Measurements from ENCODE around the gene KRT79.
"Not testable (repeated sequence)": the region's sequence is repeated elsewhere in the genome, so short reads cannot be mapped to it uniquely, and the experiment has no call there.

The KRT79 gene

DNA sequence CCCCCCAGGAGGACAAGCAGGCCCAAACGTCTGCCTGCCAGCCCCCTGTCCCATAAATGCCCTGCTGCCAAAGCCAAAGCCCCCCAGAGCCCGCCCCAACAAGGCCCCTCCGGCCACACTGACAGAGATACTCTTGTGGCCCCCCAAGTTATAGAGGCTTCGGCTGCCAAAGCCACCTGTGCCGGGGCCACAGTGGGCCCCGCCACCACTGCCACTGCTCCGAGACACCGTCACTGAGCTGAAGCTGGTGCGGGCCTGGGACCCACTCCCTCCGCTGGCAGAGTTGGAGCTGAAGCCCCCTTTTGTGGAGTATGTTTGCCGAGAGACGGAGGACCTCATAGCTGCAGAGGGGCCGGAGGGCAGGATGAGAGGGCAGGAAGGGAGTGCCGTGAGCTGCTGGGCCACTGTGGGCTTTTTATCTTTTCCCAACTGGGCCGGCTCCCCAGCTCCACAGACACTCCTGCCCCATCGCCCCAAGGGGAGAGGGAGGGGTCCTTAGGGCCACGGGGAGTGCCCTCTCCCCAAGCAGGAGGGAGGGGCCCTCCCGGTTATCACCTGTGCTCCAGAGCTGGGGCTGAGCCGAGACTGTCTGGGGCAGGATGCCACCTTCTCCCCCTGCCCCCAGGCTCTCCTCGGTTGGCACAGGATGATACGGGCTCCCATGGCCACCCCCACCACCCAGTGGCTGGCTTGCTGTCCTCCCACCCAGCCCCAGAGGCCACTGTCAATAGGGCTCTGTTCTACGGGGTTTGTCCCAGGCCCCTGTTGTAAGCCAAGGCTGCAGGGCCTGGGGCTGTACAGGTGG, at the start of gene KRT79:
TSS of gene KRT79 (minus strand) at position 390 of the 805 bp plus-strand sequence. CDS start at position 339, 51 bp downstream.
- Mint-ChIP-seq H3K36me3 (no peaks in the 10 kb centered on the region), H3K27ac (peak within 1 kb of the TSS; percentile 99), H3K9me3 (ENCODE audit: low read depth) (no peaks in the 10 kb centered on the region), H3K27me3 (no peaks in the 10 kb centered on the region), H3K4me1 (ENCODE audit: low read depth) (peaks cover 47% of the 10 kb centered on the region), H3K4me3 (no peak within 1 kb of the TSS)

DNA sequence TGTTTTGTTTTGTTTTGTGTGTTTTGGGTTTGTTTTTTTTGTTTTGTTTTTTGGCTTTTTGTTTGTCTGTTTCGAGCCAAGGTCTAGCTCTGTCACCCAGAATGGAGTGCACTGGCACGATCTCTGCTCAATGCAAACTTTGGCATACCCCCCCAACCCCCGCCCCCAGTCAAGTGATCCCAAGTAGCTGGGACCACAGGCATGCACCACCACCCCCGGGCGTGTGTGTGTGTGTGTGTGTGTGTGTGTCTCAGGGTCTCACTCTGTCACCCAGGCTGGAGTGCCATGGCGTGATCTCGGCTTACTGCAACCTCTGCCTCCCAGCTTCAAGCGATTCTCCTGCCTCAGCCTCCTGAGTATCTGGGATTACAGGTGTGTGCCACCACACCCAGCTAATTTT, 46.4 kb upstream of the KRT79 start:
- H3K9me3 Mint-ChIP-seq (ENCODE audit: low read depth); H3K27me3 Mint-ChIP-seq; H3K27ac Mint-ChIP-seq; H3K4me1 Mint-ChIP-seq (ENCODE audit: low read depth); H3K36me3 Mint-ChIP-seq: not testable (repeated sequence)
- peak overlapping the region; percentile 27 for H3K4me3 Mint-ChIP-seq

DNA sequence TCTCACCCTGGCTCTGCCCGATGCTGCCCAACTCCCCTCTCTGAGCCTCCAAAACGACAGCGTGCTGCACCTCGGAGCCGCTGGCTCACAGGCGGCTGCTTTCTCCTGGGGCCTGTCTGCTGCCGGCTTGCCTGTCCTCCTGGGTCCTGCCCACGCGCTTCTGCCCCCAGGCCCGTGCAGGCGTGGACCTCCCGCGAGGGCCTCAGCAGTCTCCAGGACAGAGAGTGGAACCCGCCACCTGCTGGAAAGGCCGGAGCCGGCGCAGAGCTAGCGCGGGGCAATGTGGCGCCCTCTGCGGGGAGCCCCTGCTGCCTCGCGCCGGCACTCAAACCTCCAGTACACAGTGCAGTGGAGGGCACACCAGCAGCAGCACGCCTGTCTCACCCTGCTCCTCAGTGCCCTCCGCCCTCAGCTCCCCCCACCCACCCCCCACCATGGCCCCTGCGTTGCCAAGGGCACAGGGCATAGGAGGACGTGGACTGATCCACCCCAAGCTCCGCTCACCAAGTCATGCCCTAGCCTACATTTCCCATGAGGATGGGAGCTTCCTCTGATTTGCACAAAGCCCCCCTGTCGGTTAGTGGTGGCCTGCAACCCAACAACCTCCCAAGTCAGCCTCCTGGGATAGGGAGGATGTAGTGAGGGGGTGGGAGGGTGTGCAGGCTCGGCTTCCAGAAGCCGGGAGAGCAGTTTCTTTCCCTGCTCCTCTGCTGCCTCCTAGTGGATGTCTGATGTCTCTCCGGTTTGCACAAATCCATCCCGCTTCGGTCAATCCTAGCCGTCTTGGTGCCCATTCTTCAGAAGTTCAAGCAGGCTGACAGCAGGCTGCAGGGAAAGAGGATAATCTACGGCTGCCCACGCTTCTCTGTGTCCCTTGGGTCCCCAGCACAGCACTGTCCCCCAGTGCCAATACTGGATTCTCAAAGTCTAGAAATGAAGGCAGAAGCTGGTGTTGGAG, 45.6 kb upstream of the KRT79 start:
- H3K4me1 Mint-ChIP-seq (ENCODE audit: low read depth), result peaks cover 9% of the 10 kb centered on the region
- no peaks in the 10 kb centered on the region for H3K36me3 Mint-ChIP-seq
- peak overlapping the region; percentile 82 for H3K4me3 Mint-ChIP-seq
- H3K9me3 Mint-ChIP-seq (ENCODE audit: low read depth), result no peaks in the 10 kb centered on the region
- H3K27ac Mint-ChIP-seq, result no peak overlapping the region
- H3K27me3 Mint-ChIP-seq, result peaks cover 5% of the 10 kb centered on the region

DNA sequence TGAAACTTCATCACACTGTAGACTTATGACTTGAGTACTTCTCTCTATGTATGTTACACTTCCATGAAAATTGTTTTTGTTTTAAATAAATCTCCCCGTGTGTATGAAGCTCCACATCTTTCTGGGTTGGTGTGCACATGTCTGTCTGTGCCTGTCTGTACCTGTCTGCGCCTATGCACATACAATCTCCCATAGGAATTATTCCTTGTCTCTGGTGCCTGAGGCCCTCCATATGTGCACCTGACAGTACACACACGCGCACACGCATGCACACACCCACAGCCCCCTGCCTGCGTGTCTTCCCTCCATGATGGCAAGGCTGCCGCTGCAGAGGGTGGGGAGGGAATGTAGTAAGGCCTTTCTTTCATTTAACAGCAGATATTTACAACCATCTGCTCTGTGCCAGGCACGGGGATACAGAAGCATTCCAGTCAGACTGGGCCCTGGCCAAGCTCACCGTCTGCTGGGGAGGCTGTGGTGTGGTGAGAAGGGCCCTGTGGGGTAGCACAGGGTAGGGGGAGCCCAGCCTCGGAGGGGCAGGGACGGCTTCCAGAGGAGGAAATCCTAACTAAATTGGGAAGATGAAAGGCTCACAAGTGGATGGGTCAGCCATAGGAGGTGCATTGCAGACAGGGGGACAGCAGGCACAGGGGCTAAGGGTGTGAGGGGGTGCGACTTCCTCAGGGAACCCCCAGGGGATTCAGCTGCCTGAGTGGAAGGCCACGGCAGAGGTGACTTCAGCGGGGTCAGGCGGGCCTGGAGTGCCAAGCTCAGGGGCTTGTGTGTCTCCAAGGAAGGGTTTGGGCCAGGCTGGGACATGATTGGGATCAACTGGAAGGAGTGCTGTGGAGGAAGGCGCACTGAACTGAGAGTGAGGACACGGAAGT, 44.6 kb upstream of the KRT79 start:
- Mint-ChIP-seq H3K27me3 (peaks cover 5% of the 10 kb centered on the region), H3K4me3 (no peak overlapping the region), H3K9me3 (ENCODE audit: low read depth) (no peaks in the 10 kb centered on the region), H3K4me1 (ENCODE audit: low read depth) (peaks cover 14% of the 10 kb centered on the region), H3K36me3 (no peaks in the 10 kb centered on the region), H3K27ac (no peak overlapping the region)

DNA sequence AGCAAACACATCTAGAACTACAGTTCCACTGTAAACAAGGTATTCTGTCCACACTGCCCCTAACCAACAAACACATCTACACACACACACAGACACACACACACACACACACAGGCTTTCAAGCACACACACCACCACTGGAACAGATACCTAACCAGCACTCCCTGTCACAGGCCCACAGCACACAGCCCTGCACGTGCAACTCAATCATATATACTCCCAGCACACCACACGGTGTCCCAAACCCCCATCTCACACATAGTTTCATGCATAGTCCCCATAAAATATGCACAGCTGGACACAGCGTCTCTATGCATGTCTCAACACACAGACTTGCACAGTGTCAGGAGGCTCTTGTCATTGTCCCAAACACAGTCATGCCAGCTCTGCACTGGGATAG, 43.1 kb upstream of the KRT79 start:
- Mint-ChIP-seq H3K4me1 (ENCODE audit: low read depth) (peaks cover 20% of the 10 kb centered on the region), H3K27me3 (peaks cover 5% of the 10 kb centered on the region), H3K27ac (no peak overlapping the region), H3K9me3 (ENCODE audit: low read depth) (no peaks in the 10 kb centered on the region), H3K4me3 (no peak overlapping the region), H3K36me3 (no peaks in the 10 kb centered on the region)

DNA sequence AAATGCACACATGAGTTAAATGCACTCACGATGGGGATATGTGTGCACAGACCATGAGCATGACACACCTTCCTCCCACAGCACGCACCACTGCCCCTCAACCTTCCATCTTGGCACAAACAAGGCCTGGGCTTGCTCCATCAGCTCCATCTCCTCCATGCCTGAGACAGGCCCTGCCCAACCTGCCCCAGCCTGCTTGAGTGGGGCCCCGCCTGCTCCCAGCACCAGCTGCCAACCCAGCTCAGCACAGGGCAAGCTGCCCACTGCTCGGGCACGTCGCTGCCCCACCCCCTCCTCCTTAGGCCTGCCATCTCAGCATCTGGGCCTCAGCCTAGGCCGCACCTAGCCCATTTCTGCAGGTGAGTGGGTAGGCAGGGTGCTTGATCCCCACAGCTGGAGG, 42.3 kb upstream of the KRT79 start:
- H3K9me3 Mint-ChIP-seq (ENCODE audit: low read depth), result no peaks in the 10 kb centered on the region
- no peak overlapping the region for H3K27ac Mint-ChIP-seq
- H3K36me3 Mint-ChIP-seq, result no peaks in the 10 kb centered on the region
- peaks cover 4% of the 10 kb centered on the region for H3K27me3 Mint-ChIP-seq
- H3K4me3 Mint-ChIP-seq, result no peak overlapping the region
- peaks cover 20% of the 10 kb centered on the region for H3K4me1 Mint-ChIP-seq (ENCODE audit: low read depth)

DNA sequence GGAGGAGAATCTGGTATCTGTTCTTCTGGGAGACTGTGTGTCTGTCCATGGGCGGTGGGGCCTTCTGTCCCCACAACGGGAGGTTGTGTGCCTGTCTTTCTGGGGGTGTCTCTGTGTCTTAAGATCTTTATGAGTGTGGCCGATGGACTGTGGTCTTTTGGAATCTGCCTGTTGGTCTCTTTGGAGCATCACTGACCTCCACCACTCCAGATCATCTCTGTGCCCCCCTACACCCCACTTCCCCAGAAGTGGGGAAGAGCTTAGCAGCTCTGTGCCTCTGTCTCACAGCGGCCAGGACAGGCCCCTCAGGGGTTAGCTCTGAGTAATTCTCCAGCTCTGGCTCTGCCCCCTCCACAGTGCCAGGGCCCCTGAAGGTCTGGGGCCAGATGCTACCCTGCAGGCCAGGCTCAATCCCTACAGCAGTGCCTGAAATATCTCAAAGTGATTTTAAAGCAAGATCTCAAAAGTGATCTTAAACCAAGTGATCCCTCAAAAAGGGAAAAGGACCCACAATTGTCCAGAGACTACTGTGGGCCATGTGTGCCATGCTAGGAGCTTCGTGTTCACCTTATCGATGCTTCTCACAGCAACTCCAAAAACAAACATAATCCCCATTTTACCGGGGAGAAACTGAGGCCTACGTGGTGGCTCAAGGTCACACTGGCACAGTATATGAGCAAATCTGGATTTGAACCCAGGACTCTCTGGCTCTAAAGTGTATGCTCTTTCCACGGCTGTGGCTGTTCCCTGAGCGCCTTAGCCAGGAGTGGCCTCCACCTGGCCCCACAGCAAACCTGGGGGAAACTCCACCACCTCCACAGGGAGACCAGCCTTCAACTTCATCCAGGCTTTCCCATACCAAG, 40.7 kb upstream of the KRT79 start:
- Mint-ChIP-seq H3K9me3 (ENCODE audit: low read depth) (no peaks in the 10 kb centered on the region), H3K4me1 (ENCODE audit: low read depth) (peaks cover 20% of the 10 kb centered on the region), H3K27me3 (no peaks in the 10 kb centered on the region), H3K4me3 (peak overlapping the region; percentile 77), H3K36me3 (no peaks in the 10 kb centered on the region), H3K27ac (peak overlapping the region; percentile 66)

DNA sequence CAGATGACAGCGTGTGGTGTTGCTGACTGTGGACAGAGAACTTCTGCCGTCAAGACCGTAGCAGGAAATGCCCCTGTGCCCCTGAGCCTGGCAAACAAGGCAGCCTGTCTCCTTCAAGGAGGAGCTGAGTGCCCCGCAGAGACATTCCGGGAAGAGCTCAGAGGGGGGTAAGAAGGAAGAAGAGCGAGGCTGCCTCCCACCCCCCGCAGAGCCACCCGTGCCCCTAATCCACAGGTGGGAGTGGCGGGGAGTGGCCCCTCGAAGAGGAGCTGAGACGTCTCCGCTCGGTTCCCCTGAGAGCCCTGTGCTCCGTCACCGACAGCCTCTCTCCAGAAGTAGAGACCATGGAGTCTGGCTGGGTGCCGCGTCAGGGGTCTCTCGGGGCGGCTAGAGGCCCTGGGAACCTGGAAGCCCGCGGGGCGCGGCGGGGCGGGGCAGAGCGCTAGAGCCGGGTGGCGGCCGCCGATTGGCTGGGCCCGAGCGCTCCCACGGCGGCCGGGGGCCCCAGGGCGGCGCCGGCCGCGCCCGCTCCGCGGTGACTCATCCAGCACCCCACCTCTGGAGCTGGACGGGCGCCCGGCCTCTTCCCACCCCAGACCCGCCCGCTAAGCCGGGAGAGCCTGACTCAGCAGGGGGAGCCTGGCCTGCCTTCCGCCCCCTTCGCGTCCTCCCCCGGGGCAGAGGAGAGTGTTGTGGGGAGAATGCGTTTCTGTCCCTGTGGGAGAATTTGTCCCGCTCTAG, 39.9 kb upstream of the KRT79 start:
- H3K4me1 Mint-ChIP-seq (ENCODE audit: low read depth), result peaks cover 23% of the 10 kb centered on the region
- H3K4me3 Mint-ChIP-seq, result peak overlapping the region; percentile 84
- H3K36me3 Mint-ChIP-seq, result no peaks in the 10 kb centered on the region
- no peaks in the 10 kb centered on the region for H3K27me3 Mint-ChIP-seq
- peak overlapping the region; percentile 69 for H3K27ac Mint-ChIP-seq
- H3K9me3 Mint-ChIP-seq (ENCODE audit: low read depth), result no peaks in the 10 kb centered on the region

DNA sequence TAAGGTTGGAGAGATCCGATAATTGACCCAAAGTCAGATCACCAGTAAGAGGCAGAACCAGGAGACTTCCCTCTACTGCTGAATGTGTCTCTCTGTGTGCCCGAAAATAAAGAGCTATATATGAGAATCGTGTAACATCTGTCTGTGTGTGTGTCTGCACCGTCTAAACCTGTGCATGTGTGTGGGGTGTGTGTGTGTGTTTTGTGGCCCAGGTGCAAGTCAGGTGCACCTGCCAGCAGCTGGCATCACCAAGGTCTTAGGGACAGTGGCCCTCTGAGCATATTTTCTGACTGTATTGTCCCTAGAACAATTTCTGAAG, 39.4 kb upstream of the KRT79 start:
- Mint-ChIP-seq H3K36me3 (no peaks in the 10 kb centered on the region), H3K4me3 (peak overlapping the region; percentile 84), H3K27me3 (no peaks in the 10 kb centered on the region), H3K27ac (peak overlapping the region; percentile 69), H3K4me1 (ENCODE audit: low read depth) (peaks cover 25% of the 10 kb centered on the region), H3K9me3 (ENCODE audit: low read depth) (no peaks in the 10 kb centered on the region)

DNA sequence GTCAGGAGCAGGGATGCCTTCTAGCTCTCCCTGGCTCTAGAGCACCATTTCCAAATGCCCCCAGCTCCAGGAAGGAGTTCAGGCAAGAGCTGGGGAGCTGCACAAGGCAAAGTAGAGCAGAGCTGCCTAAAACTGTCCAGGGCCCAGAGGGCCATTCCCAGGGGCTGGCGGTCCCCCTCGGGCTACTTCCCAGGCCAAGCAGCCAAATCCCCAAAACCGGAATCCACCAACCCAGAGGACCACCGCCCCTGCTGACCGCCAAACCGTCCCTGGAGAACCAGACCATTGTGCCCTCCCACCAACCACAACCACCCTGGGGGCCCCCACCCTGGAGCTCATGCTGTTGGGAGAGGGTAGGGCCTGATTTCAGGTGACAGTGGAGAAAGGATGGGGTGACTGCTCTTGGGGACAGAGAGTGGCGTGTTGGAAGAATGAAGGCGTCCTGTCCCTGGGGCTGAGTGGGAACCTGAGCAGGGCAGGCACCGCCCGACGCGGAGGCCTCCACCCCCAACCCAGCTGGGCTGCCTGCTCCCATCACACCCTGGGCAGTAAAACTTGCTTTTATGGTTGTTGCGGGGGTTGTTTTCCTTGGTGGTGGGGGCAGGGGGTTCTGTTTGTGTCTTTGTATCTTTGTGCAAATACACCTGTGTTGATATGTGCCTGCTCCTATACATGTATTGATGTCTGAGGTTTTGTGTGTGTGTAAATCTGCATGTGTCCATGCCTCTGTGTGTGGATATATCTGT, 38.7 kb upstream of the KRT79 start:
- Mint-ChIP-seq H3K4me3 (peak overlapping the region; percentile 84), H3K36me3 (no peaks in the 10 kb centered on the region), H3K4me1 (ENCODE audit: low read depth) (peaks cover 29% of the 10 kb centered on the region), H3K27me3 (no peaks in the 10 kb centered on the region), H3K27ac (peak overlapping the region; percentile 69), H3K9me3 (ENCODE audit: low read depth) (no peaks in the 10 kb centered on the region)

DNA sequence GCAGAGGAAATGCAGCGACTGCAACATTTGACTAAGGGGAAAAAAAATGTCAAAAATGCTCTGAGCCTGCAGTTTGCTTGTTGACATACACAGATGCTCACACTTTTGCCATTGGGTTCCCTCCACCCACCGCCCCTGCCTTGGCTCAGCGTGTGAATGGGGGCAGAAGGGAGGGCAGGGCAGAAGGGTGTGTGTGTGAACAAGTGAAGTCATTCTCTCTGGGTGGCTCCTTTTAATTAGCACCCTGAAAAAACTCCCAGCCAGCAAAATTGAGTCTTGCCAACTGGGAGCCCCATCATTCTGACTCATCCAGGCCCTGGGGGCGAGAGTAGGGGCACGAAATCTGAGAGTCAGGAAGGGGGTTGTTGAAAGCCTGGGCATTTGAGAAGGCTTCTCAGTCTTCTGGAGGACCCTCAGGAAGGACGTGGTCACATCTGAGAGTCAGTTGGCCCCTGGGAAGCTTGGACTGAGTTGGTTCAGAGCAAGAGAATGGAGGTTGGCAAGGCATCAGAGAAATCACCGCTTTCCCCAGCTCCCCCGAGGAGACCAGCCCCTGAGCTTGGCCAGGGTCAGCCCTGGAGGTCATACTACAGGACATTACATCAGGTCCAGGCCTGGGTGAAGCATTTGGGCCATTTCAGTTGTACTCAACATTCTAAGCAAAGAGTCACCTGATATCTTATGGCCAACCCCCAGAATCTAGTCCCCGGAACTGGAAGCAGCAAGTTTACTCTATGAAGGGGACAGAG, 37.4 kb upstream of the KRT79 start:
- no peak overlapping the region for H3K4me3 Mint-ChIP-seq
- peaks cover 39% of the 10 kb centered on the region for H3K4me1 Mint-ChIP-seq (ENCODE audit: low read depth)
- no peaks in the 10 kb centered on the region for H3K27me3 Mint-ChIP-seq

More for the DNA sequence above, 37.4 kb upstream of the KRT79 start:
- Mint-ChIP-seq H3K36me3 (no peaks in the 10 kb centered on the region), H3K9me3 (ENCODE audit: low read depth) (no peaks in the 10 kb centered on the region), H3K27ac (no peak overlapping the region)
